Nephron progenitor cell (in vitro differentiated cells): ENCODE results near the gene ADGRE3.

Experiments
- DNase-seq: peaks from one replicate; pipeline ENCODE4 v3.0.0; 2021
- H3K27ac Mint-ChIP-seq: 2 replicates; pipeline ENCODE4 v1.8.0; 2021; ENCODE audit warnings: mild to moderate bottlenecking, moderate library complexity, mixed read lengths
- H3K27me3 Mint-ChIP-seq: 2 replicates; pipeline ENCODE4 v1.8.0; 2021; ENCODE audit warnings: mild to moderate bottlenecking, low read depth, mixed read lengths; ENCODE audit not compliant: poor library complexity
- H3K36me3 Mint-ChIP-seq: 2 replicates; pipeline ENCODE4 v1.8.0; 2021; ENCODE audit warnings: low read depth, mixed read lengths
- H3K4me1 Mint-ChIP-seq: 2 replicates; pipeline ENCODE4 v1.8.0; 2021; ENCODE audit warnings: mixed read lengths
- H3K4me3 Mint-ChIP-seq: 2 replicates; pipeline ENCODE4 v1.8.0; 2021; ENCODE audit warnings: mild to moderate bottlenecking, moderate library complexity, mixed read lengths
- H3K9me3 Mint-ChIP-seq: 2 replicates; pipeline ENCODE4 v1.8.0; 2021; ENCODE audit warnings: mild to moderate bottlenecking, moderate library complexity, mixed read lengths
- CTCF ChIP-seq: fragments of 200-600 bp; sonication (generic); IDR thresholded peaks from 2 replicates; pipeline ENCODE4 v1.5.0; 2021; ENCODE audit warnings: antibody characterized with exemption

Gene ADGRE3

GRCh38 chr19:14703833-14704232 lies 29.2 kb upstream of the ADGRE3 start:
- DNase-seq, result no peak
- Mint-ChIP-seq H3K4me3 (no peak overlapping the region), H3K9me3 (peaks cover 32% of the 10 kb centered on the region), H3K27ac (no peak overlapping the region), H3K4me1 (no peaks in the 10 kb centered on the region), H3K36me3 (peaks cover 97% of the 10 kb centered on the region), H3K27me3 (peaks cover 5% of the 10 kb centered on the region)
- TF ChIP-seq CTCF, result no peak

- Mint-ChIP-seq H3K4me3 (no peak overlapping the region), H3K9me3 (peaks cover 19% of the 10 kb centered on the region), H3K4me1 (no peaks in the 10 kb centered on the region), H3K27ac (no peak overlapping the region), H3K27me3 (peaks cover 5% of the 10 kb centered on the region), H3K36me3 (peaks cover 93% of the 10 kb centered on the region)
- no peak for TF ChIP-seq CTCF
- no peak for DNase-seq
Measured at GRCh38 chr19:14700711-14701375, 26.2 kb upstream of the ADGRE3 start.

- Mint-ChIP-seq H3K36me3 (peaks cover 93% of the 10 kb centered on the region), H3K9me3 (peaks cover 19% of the 10 kb centered on the region), H3K27ac (no peak overlapping the region), H3K27me3 (peaks cover 5% of the 10 kb centered on the region), H3K4me1 (no peaks in the 10 kb centered on the region), H3K4me3 (no peak overlapping the region)
- DNase-seq, result no peak
- TF ChIP-seq CTCF, result no peak
Measured at GRCh38 chr19:14699641-14700040, 25.0 kb upstream of the ADGRE3 start.

GRCh38 chr19:14695471-14695870 lies 20.8 kb upstream of the ADGRE3 start:
- H3K27me3 Mint-ChIP-seq, result peaks cover 5% of the 10 kb centered on the region
- peaks cover 54% of the 10 kb centered on the region for H3K36me3 Mint-ChIP-seq
- H3K4me1 Mint-ChIP-seq, result peaks cover 13% of the 10 kb centered on the region
- TF ChIP-seq CTCF, result no peak
- no peak for DNase-seq
- no peak overlapping the region for H3K4me3 Mint-ChIP-seq
- no peaks in the 10 kb centered on the region for H3K9me3 Mint-ChIP-seq
- no peak overlapping the region for H3K27ac Mint-ChIP-seq

- Mint-ChIP-seq H3K36me3 (peaks cover 47% of the 10 kb centered on the region), H3K27me3 (peaks cover 1% of the 10 kb centered on the region), H3K4me3 (no peak overlapping the region), H3K4me1 (peaks cover 16% of the 10 kb centered on the region), H3K27ac (no peak overlapping the region), H3K9me3 (no peaks in the 10 kb centered on the region)
- TF ChIP-seq CTCF, result no peak
- DNase-seq, result no peak
Measured at GRCh38 chr19:14694641-14695266, 20.1 kb upstream of the ADGRE3 start.
